Measurements from ENCODE around the gene SKAP2.
"Not testable (repeated sequence)": the region's sequence is repeated elsewhere in the genome, so short reads cannot be mapped to it uniquely, and the experiment has no call there.

Gene SKAP2

DNA sequence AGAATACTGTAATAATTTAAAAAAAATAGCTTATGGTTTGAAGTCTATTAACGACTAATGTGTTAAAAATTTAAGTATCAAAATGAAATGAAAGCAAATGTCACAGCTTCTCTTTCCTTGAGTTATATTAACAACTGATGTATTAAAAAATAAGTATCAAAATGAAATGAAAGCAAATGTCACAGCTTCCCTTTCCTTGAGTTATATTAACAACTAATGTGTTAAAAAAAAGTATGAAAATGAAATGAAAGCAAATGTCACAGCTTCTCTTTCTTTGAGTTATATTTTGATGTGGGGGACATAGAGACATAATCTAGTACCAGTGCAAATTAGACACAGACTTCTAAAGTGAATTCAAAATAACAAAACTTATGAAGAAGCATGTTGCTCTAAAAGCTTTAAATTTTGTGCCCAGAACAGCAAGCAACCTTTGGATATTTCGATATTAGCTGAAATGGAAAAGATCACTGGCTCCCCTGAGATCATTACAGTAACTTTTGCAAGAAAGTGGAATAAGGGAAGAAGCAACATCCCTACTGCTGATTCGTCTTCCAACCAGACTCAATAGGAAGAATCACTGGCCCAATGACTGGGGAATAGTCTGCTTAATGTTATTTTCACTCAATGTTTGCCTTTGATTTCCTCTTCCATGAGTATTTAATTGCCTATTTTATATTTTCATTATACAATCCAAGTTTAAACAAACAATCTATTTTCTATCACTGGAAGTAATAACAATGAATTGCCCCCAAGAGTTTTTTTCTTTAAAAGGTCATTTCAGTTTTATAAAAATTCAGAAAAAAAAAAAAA is 8.0 kb downstream of the SKAP2 start:
- DNase-seq, result no peak

DNA sequence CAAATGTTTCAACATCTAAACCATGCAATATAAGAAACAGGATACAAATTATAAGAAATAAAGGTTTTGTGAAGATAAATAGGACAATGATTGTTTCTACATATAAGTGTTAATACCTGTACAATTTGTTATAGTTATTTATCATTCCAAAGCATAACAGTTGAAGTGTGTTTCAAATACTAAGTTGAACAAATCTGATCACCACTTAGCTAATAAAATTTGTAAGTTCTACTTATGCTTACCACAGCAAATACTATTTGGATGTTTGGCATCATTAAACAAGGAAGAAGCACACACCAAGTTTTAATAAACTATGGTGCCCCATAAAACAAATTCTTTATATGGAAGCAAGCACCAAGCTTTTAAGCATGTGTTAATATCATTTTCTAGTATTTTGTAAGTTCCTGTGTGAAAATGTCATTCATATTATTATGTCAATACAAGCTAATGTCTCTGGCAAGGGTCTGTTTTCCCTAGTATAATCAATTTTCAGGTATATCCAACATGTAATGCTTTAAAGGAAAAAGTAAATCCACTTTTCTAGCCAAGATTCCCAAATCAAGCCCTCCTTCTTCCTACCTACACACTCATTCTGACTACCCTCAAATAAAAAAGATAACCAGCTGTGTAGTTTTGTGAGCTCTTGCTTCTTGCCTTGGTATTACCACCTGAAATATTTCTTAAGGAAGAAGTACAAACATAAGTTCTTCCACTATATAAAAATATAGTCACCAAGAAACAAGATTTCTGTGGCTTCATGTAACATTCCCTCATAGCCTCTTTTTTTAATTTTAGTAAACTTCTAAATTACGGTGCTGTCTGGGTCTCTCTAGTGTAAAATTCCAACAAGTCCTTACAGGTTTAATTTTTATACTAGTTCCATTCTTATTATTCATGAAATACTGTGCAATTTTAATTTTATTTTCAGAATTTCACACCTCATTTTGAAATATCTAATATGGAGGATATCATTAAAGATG is 9.2 kb downstream of the SKAP2 start:
- DNase-seq, result no peak

DNA sequence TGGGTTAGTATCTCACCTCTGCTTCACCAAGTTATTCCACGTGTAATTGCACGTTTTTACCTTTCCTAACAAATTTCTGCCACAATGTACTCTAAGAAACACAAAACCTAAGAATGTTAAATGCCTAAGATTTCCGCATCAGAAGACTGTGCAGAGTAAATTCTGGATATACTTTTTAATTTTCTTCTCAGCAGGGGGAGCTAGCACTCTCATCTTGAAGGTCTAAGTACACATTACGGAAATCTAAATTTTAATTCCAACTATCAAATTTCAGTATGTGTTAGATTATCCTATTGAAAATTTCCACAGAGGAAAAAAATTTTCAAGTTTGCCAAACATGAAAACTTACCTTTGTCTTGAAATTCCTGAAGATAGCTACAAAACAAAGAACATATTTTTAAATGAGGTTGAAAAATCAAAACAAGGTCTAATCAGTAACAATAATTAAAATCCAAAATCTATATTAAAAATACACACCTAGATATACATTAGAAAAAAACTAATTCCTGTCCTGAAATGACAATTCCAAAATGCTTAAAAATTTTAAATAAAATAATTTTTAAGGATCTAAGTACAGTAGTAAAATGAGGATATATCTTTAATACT is 10.5 kb downstream of the SKAP2 start:
- DNase-seq, result no peak

DNA sequence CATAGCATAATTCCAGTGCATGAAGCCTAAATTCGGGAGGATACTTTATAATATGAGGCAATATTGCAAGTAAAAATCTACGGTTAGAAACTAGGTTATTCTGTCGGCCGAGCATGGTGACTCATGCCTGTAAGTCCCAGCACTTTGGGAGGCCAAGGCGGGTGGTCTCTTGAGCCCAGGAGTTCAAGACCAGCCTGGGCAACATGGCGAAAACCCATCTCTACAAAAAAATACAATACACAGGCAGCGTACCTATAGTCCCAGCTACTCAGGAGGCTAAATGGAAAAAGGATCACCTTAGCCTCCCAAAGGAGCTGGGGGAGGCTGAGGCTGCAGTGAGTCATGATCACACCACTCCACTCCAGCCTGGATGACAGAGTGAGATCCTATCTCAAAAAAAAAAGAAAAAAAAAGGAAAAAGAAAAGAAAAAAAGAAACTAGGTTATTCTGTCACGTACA is 14.2 kb downstream of the SKAP2 start:
- no peak for DNase-seq

DNA sequence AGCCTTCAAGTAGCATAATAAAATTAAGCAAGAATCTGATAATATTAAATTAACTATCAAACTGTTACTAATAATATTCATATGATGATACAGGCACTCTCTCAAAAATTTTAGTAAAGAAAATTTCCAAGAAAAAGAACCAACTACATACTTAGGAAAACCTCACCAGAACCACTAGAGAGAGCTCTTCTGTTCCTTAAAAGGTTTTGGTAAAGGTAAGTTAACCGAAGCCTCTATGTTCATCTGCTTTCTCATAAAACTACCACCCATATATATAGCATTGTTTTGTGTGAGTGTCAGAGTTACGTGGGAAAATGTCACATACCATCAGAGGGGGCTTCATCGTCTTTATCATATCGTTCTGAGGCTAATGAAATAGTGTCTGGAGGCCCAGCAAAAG is 20.7 kb downstream of the SKAP2 start:
- no peak for DNase-seq

DNA sequence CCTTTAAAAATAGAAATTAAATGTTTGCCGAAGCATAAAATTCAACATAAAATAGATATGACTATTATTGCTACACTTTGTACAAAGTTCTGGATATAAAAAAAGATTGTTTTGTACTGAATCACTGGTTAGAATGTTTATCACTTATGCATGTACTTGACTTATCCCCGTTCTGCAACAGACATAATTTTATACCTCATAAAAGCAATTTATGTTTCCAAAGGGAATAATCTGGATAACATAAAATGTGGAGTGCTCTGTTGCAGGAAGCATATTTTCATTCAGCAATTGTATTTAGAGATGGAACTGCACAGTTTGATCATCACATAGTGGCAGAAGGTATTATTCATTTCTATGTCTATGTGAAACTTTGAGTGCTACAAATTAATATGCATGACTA is 21.5 kb downstream of the SKAP2 start:
- no peak for DNase-seq

DNA sequence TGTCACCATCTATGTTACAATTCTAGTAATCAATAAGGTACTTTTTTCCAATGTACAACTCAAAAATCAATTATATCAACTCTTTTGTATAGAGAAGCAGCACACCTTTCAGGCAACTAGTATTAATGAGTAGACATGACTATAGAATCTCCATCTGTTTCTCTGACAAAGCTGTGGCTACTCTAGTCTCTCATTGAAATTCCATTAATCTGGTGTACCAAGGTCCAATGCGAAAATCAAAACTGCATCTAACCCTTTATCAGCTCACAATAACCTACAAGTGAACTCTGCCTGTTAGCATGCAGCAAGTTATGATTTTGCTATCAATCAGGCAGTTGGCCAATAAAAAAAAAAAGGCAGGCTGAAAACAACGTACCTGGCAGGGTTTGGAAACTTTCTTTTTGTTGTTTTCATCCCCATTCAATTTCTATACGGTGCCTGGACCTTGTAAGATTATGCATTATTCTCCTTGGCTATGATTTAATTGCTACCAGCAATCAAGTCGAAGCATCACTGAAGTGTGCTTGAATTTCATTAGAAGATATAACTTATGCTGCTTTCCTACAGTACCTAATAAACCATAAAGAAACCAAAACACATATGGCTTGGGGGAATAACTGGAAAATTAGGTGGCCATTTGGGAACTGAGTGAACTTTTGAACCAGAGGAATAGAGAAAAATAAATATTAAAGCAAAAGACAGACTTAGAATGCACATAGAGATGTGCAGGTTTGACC is 23.2 kb downstream of the SKAP2 start:
- DNase-seq, result no peak

DNA sequence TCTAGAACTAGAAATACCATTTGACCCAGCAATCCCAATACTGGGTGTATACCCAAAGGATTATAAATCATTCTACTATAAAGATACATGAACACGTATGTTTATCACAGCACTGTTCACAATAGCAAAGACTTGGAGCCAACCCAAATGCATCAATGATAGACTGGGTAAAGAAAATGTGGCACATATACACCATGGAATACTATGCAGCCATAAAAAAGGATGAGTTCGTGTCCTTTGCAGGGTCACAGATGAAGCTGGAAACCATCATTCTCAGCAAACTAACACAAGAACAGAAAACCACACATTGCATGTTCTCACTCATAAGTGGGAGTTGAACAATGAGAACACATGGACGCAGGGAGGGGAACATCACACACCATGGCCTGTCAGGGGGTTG is 27.6 kb downstream of the SKAP2 start:
- not testable (repeated sequence) for DNase-seq

DNA sequence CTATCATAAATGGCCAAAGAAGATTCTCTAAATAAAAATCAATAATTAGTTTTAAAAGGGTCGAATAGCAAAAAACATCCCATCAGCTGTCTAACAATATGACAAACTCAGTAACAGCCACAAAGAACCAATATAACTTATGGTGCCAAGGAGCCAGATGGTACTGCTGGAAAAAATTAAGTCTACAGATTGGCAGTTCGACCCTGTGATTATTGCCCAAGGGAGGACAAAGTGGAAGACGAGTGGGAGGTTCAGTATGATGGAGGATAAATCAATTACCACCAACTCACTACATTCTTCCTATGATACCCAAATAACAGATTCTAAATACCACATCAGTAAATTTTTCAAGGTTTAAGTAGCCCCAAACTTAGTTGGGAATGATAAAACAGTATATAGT is 49.0 kb downstream of the SKAP2 start:
- DNase-seq, result no peak

DNA sequence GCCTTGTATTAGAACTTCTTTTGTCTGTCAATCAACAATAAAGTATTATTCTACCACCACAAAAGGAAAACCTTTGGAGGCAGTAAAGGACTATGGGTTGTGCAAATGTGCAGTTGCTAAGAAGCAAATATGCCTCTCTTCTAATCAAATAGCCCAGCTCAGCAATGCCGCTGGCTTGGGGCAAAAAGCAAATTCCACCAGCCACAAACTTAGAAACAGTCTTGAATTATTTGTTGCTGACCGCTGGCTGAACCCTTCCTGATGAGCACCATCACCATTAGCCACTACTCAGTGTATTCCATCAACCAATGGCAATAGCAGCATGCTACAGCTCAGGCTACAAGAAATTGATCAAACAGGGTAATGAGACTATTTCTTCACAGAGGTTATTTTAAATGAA is 51.0 kb downstream of the SKAP2 start:
- no peak for DNase-seq

DNA sequence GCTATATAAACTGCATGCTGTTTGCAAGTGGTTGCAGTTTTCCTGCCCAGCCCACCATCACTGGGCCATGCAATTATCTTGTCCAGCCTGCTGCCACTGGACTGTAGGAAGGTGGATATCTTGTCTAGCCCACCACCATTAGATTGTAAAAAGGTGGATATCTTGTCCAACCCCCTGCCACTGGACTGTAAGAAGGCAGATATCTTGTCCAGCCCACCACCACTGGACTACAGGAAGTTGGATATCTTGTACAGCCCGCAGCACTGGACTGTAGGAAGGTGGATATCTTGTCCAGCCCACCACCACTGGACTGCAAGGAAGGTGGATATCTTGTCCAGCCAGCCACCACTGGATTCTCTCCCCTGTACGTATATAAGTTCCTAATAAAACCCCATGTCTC is 69.8 kb downstream of the SKAP2 start:
- no peak for DNase-seq

DNA sequence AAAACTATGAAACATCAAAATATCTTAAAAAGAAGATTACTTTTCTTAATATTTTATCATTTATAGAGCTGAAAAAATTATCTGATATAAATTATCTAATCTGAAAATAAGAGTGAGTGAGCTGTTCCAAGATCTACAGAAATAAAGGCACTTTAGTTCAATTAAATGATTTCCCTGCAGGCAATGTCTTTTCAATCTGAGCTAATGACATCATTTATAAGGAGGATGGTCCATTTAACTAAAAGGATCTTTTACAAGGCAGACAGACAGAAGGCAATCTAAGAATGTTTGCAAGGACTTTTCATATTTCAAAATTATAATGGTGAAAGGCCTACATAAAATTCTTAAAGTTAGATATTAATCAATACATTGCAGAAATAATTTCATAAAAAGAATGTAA is 71.8 kb downstream of the SKAP2 start:
- DNase-seq, result no peak

DNA sequence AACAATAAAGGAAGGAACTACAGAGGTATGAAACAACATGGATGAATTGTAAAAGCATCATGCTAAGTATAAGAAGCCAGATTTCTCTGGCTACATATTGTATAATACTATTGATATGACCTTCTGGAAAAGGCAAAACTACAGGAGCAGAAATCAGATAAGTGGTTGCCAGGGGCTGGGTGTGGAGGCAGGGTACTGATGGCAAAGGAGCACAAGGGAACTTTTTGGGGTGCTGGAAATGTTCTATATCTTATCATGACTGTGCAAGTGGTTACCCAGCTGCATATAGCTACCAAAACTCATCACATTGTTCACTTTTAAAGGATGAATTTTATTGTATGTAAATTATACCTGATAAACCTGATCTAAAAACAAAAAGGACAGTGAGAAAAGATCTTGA is 72.4 kb downstream of the SKAP2 start:
- no peak for DNase-seq

DNA sequence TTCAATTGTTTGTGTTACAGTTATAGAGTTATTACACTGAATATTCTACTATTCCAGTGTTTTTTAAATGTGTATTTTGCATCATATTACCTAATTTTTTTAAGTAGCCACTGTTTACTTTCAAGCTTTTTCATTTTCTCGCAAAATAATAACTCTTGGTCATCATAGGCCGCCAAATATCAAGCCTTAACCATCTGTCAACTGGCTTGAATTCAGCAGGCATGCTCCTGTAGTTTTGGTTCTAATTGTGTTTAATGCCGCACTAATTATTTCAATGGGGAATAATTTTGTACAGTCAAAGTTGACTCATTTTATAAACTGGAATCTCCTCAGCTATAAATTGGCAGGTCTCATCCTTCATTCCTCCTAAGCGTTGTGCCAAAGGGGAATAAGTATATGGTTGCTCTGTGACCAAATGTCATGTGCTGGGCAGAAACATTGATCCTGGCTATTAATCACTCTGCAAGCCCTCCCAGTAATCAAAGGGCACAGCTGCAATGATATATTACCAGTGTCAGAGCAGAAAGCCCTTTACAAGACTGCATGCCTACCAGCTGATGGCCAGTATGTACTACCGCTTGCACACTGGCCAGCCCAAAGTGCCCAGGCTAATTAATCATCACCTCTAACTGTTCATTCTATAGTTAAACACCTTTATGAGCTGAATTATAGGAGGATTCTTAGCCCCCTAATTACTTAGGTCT is 74.8 kb downstream of the SKAP2 start:
- DNase-seq, result no peak

DNA sequence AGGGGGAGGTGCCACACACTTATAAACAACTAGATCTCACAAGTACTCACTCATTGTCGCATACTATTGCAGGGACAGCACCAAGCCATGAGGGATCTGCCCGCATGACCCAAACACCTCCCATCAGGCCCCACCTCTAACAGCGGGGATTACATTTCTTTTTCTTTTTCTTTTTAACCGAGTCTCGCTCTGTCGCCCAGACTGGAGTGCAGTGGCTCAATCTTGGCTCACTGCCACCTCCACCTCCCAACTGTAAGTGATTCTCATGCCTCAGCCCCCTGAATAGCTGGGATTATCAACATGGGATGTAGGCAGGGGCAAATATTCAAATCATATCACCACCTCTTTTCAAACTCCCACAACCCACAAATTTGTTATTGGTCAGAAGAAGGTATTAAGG is 76.7 kb downstream of the SKAP2 start:
- DNase-seq, result no peak

DNA sequence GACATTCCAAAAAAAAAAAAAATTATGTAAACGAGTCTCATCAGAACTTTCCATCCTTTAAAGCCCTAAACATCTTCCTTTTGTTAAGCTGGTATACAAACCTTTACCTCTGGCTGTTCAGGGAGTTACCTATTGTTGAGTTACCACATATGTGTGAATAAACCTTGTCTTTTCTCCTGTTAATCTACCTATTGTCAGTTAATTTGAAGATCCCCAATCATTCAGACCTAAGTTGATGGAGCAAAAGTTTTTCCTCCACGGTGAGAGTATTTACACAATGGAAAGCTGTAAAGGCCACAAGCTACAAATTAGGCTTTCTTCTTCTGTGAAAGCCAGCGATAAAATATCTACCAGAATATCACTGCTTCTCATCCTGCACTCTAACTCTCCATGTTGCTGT is 80.3 kb downstream of the SKAP2 start:
- DNase-seq, result no peak

DNA sequence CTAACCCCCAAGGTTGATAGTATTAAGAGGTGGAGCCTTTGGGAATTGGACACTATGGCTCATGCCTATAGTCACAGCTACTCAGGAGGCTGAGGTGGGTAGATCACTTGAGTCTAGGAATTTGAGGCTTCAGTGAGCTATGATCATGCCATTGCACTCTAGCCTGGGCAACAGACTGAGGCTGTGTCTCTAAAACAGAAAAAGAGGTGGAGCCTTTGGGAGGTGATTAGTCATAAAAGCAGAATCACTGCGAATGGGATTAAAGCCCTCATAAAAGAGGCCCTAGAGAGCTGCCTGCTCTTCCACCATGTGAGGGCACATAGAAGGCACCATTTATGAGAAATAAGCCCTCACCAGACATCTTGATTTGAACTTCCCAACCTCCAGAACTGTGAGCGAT is 81.9 kb downstream of the SKAP2 start:
- no peak for DNase-seq

DNA sequence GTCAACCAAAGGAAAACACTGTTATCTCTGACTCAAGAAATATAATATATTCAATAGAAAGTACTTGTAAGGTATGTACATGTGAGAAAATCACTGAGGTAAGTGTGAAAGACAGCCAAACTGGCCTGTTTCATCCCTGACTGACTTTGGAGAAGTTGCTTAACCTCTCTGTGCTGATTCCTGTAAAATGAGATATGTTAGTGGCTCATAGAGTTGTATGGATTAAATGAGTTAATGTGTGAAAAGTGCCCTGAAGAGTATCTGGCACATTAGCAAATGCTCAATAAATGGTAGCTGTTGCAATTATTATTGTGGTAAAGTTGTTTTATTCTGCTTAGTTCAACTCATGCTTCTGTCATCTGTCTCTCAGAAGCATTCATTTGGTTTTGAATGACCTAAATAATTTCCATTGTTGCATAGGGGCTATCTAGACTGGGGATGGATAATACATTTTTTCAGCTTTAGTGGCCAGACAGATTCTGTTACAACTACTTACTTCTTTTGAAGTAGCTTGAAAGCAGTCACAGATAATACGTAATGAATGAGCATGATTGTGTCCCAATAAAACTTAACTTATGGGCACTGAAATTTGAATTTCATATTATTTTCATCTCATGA is 84.3 kb downstream of the SKAP2 start:
- no peak for DNase-seq

DNA sequence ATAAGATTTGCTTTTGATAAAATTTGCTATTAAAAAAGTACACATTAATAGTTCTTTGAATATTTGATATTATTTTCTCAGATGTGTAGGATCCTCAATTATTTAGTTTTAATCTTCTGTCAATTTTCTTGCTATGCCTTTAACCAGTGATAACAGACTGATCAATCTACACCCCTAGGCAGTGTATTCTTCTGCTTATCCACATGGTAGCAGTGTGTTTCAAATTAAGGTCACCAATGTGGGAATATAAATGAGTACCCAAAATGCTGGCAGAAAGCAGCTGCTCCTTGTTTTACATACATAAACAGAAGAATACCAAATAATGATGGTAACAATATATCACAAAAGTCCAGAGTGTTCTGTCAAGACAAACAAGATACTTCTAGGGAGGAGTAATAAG is 87.0 kb downstream of the SKAP2 start:
- no peak for DNase-seq

DNA sequence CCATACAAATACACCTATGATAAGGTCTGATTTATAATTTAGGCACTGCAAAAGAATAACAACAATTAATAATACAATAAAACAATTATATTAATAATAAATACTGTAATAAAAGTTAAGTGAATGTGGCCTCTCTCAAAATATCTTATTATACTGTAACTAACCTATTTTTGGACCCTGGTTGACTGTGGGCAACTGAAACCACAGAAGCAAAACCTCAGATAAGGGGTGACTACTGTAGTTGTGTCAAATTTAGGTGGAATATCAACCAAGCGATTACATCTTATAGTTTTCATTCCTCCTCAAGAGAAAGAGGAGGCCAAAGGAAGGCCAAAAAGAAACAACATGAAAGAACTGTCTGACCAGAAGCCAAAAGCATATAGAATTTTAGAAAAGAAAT is 103.9 kb downstream of the SKAP2 start:
- no peak for DNase-seq

DNA sequence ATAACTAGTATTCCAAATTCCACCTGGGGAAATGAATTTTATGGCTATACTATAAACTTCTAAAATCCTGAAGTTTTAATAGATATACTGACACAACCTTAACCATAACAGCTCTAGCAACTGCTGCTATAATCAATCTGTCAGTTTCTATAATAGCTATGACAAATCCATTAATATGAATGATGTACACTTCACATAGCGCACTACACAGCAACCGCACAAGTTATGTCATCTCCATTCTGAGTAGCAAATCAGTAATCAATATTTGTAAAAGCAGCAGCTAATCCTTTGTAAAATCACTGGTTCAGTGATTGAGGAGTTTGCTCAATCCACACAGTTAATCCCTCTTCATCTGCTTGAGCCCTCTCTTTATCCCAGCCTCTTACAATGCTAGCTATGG is 105.3 kb downstream of the SKAP2 start:
- no peak for DNase-seq

DNA sequence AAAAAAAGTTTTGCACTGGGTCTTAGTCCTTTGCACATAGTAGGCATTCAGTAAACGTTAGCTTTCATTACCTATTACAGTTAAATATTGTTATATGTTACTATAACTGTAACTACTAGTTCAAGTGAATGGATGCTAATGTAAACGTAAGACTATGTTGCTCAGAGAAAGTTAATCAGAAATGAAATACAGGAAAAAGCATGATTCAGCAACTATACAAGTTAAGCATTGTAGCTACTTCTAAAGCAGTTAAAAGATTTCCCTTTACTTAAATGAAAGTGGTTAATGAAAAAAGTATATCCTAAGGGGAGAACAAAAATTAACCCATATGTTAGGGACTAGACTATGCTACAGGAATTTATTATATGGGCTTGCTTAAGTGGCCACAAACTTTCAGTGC is 121.2 kb downstream of the SKAP2 start:
- no peak for DNase-seq

Data from stimulated activated CD4-positive, alpha-beta T cell treated with anti-CD3 and anti-CD28 coated beads, Interleukin-12 subunit alpha, Interleukin-12 subunit beta, amount 100 ng/mL, for 4 hours (primary cell).